HS-5 (cell line): ENCODE data around the gene MAGEA8.
"Not testable (repeated sequence)": the region's sequence is repeated elsewhere in the genome, so short reads cannot be mapped to it uniquely, and the experiment has no call there.

ENCODE experiments used
- DNase-seq: peaks from one replicate; pipeline ENCODE4 v3.0.0-alpha.2; 2012; ENCODE audit warnings: low read depth

MAGEA8 gene, protein sequence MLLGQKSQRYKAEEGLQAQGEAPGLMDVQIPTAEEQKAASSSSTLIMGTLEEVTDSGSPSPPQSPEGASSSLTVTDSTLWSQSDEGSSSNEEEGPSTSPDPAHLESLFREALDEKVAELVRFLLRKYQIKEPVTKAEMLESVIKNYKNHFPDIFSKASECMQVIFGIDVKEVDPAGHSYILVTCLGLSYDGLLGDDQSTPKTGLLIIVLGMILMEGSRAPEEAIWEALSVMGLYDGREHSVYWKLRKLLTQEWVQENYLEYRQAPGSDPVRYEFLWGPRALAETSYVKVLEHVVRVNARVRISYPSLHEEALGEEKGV

DNA sequence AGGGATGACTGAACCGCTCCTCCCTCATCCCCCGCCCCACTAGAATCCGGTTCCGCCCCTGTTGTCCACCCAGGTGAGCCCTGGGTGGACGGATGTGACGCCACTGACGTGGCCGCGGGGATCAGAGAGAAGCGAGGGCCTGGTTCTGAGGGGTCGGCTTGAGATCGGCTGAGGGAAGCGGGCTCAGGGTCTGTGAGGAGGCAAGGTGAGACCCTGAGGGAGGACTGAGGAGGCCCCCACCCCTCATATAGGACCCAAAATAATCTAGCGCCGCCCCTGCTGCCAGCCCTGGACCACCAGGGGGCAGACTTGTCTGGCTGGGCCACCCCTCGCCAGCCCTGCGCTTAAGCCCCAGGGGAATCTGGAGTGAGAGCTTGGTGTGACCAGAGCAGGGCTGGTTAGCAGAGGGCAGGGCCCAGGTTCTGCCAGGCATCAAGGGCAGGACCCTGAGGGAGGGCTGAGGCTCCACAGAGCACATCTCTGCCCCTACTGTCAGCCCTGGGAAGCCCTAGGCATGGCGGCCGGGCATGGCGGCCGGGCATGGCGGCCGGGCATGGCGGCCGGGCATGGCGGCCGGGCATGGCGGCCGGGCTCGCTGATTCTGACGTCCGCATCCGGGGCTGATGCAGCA is at the start of gene MAGEA8:
Gene MAGEA8, plus strand, starts transcription at position 103 of the 631 bp plus-strand sequence. CDS start 3,090 bp downstream, outside the sequence.
- DNase-seq = no peak

DNA sequence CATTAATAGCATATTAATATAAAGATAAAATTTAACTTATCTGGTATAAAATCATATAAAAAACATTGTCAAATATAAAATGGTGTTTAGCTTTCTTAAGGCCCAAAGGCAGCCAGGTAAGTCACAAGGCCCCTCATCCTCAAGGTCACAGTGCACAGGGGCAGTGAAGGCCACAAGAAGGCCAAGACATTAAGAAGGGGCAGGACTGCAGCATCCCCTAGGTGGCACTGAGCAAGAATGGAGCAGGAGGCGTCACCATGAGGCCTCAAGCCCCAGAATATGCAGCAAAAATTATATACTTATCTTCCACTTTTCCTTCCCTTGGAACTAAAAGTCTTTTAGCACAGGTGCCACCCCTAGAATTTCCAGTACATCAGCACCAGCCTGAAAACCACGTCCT is 49.5 kb upstream of the MAGEA8 start:
- DNase-seq = no peak

DNA sequence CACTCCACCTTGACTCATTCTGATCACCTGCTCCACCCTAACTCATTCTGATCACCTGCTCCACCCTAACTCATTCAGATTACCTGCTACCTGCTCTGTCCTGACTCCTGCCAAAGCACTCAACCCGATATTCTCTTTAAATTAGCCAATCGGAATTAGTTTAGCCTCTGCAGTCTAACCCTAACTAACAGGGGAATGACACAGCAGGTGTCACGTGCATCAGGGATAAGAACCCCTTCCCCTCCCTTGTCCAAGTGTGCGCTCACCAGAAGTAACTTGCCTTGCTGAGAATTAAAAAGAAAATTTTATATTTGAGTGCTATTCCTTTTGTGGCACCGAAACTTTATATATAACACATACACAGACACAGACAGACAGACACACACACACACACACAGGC is 44.3 kb upstream of the MAGEA8 start:
- DNase-seq = not testable (repeated sequence)

DNA sequence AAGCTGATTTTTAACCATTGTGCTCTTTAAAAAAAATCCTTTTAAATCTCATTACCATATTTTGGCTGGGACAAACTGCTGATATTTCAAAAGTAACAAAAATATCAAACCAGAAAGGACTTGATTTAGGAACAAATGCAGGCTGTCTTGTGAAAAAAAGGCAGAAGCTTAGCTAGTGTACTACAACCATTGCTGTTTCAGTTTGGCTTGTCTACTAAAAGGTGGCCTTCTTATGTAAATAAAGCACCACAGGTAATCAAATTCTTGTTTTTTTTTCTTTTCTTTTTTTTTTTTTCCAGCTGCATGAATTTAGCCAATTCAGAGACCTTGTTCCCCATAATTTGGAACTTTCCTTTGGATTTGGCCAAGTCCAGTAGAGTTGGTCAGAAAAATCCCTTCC is 43.8 kb upstream of the MAGEA8 start:
- no peak for DNase-seq

DNA sequence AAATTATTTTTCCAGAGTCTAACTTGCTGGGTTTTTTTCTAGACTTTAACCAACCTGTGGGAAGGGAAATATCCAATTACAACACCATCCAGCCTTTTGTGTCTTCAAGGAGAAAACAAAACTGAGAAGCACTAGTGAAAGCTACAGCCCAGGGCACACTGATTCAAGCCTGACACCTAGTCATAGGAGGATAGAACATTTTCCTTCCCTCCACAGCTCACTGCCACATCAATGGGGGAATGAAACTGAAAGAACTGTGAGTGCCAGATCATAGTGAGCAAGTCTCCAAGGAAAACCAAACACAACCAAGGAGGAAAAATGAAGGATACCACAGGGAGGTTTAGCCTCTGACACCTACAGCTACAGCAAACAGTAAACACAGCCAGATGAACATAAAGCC is 43.3 kb upstream of the MAGEA8 start:
- no peak for DNase-seq

DNA sequence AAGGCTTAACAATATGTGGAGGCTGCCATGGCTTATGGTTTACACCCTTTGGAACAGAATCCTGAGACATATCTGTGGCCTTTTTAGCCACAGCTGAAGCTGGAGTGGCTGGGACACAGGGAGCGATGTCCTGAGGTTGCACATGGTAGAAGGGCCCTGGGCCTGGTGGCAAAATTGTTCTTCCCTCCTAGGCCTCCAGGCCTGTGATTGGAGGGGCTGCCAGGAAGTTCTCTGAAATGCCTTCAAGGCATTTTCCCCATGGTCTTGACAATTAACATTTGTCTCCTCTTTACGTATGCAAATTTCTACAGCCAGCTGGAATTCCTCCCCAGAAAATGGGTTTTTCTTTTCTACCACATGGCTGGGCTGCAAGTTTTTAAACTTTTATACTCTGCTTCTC is 39.1 kb upstream of the MAGEA8 start:
- no peak for DNase-seq

DNA sequence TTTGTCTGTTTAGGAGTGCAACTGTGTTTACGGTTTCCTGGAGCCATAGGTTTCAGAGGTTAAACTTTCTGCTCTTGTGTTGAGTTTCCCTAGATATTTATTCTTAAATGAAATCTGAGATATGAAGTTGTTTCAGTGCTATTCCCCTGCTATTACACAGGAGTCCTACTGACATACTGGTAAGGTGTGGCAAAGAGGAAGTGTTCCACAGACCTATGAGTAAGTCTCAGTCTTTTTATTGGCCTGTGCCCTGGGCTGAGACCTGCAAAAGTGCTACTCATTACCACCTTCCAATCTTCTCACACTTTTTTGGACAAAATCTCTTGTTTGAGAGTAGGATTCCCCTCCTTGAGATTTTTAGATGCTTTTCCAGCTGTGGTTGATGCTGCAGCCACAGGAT is 35.6 kb upstream of the MAGEA8 start:
- DNase-seq = no peak

DNA sequence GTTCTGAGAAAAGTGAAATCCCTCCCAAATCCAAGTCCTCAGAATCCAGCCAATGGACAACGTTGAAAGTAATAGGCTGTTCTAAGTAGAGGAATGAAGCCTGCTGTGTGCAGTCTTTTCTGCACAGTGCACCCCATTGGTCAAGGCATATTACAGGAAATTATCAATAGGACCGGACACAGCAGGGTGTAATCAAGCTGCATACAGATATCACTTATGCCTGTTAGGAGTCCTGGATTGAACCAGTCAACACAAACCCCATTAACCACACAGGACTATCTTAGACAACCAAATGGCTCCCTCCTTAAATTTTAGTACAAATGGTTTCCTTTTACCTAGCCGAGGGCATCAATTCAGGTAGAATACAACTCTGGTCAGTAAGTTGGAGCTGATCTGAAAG is 34.2 kb upstream of the MAGEA8 start:
- DNase-seq = no peak

DNA sequence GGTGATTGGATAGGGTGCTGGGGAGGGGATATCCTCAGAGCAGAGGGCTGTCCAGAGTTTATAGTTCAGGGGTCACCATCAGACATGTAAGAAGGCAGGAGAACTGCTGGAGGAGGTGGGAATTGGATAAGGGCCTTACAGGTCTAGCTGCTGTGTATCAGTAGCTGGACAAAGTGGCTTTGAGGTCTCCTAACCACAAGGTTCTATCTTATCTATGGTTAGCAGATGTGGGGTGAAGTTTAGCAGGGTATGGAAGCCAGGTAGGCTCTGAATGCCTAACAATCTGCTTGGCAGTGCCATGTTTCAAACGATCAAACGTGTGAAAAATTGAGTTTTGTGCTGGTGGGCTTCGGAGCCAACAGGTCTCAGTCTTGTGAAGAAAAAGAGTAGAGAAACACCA is 32.1 kb upstream of the MAGEA8 start:
- no peak for DNase-seq

DNA sequence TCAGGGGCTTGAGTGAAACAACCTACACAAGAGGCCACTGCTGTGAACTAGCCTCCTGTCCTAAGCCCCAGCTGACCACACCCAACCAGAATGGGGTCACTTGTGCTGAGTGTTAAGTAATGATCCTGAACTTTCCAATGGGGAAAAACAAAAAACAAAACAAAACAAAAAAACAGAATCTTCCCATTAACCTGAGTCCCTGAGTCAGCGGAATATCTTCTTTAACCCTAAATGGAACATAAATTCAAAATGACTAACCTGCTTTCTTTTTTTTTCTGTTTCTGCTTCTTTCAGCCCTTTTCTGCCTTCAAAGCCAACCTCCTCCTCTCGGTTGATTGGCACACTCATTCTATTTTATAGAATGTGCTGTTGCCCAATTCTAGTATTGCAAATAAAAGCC is 31.2 kb upstream of the MAGEA8 start:
- DNase-seq = no peak

DNA sequence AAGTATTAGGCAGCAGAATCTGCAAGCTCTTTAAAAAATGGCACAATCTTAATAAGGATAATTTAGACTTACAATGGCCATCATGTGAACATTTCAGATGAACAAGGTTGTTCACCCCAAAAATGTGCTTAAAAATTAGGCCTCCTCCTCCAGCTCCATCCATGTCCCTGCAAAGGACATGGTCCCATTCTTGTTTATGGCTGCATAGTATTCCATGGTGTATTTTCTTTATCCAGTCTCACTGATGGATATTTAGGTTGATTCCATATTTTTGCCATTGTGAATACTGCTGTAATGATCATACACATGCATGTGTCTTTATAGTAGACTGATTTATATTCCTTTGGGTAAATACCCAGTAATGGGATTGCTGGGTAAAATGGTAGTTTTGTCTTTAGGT is 29.1 kb upstream of the MAGEA8 start:
- no peak for DNase-seq

DNA sequence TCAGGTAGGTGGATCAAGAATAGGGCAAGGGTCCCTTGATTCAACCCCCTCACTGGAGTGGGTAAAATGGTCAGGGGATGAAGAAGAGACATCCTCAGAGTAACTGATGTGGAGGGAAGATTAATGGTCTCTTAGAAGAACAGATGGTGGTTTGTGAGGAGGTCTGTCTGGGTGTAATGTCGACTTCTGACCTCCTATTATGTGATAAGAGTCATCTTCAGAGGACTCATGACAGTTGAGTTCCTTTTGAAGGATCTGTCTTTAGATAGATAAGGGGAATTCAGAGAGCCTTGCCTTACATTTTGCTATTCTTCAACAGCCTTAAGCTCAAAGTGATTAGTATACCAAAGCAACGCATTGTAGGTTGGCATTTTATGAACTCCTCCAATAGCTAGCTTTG is 27.1 kb upstream of the MAGEA8 start:
- no peak for DNase-seq

DNA sequence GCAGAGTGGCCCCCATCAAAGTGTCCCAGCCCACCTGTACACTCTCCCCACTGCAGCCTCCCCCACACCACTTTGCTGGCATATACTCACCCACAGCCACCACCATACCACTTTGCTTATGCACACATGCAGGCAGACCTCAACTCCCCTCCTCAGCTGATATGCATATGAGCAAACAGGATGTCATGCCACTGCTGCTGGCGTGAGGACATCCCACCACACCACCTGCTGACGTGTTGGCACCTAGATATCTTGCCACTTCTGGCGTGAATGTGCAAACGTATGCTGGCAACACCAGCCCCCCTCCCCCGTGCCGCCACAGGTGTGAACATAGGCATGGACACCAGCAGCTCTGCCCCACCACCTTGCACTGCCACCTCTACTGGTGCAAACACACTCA is 22.4 kb upstream of the MAGEA8 start:
- no peak for DNase-seq

DNA sequence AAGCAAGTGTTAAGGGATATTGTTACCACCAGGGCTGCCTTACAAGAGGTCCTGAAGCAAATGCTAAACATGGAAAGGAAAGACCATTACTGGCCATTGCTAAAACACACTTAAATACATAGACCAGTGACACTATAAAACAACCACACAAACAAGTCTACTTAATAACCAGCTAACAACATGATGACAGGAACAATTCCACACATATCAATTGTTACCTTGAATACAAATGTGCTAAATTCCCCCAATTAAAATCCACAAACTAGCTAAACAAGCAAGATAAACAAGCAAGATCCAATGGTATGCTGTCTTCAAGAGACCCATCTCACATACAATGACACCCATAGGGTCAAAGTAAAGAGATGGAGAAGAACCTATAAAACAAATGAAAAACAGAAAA is 20.5 kb upstream of the MAGEA8 start:
- DNase-seq = no peak

DNA sequence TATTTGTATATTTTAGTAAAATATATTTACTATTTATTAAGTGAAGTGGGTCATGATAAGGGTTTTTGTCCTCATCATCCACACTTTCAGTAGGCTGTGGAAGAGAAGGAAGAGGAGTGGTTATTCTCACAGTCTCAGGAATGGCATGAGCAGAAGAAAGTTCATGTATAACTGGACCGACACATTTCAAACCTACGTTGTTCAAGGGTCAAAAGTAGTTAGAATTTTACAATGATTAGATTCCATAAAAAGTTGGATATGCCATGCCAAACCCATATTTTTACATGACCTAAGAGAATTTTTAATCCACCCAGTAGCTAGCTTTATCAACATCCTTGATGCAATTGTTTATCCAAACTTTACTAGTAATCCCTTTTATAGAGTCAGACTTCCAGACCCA is 15.6 kb upstream of the MAGEA8 start:
- DNase-seq = no peak

DNA sequence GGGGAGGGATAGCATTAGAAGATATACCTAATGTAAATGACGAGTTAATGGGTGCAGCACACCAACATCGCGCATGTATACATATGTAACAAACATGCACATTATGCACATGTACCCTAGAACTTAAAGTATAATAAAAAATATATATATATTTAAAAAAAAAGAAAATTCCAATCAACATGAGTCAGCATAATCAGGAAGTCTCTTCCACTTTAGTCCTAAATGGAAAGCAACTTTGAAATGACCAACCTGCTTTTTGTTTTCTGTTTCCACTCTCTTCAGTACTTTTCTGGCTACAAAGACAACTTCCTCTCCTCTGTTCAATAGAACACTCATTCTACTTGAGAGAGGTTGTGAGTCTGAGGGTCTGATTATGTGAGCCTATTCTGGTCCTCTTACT is 13.5 kb upstream of the MAGEA8 start:
- no peak for DNase-seq

DNA sequence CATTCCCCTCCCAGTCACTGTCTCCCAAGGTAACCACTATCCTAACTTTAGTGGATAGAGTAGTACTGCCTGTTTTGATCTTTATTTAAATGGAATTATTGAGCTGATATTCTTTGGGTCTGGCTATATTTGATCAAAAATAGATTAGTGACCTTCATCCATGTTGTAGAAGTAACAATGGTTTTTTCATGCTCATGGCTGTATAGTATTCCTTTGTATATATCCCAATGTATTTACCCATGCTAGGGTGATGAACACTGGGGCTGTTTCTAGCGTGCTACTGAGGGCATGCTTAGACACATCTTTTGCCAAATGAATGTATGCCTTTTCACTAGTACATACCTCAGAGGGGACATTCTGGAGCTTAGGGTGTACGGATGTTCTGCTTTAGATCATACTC is 10.1 kb upstream of the MAGEA8 start:
- no peak for DNase-seq

DNA sequence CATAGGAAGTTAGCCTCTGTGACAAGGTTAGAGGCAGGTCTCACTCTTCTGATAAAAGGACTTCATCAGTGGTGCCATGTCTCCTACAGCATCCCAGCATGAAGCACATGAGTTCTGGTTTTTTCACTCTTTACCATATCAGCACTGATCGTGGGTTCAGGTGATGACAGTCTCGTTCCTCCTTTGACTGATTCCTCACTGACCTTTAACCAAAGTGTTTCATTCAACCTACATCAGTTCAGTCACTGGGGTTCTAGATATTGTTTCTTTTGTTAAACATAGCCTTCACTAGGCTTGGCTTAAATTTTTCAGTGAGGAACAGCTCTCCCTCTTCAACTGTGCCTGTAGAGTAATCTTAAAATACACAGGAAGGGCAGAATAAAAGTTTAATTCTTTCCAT is 9.6 kb upstream of the MAGEA8 start:
- DNase-seq = no peak

DNA sequence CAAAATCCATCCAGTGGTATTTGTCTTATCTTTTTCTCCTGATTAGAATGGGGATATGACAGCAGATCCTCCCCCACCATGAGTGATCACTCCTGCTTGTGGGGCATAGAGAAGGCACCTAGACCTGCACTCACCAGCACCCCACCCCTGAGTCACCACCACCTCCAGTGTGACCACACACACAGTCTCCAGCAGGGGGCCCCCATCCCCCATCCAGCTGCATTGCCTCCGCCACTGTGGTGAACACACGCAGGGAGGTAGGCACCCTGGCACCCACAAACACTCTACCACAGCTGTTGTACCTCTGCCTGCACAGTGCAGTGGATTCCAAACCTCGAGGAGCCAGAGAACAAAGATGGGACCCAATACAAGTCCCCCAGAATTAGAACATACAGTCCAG is 9.0 kb upstream of the MAGEA8 start:
- DNase-seq = no peak

DNA sequence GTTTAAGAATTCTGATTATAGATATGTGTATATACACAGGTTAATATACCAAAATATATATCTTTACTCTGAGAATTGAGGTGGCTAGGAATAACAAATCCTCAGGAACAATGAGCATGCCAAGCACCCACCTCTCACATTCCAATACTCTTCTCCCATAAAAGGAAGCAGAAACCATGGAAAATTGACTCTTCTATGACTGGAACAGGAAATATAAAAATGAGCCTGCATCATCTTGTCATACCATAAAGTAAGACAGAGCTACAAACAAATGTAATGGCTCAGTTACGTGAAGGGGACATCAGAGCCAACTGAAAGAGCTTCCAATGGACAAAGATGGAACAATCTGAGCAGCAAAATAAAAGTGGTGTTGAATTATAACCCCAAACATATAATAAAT is 3.8 kb upstream of the MAGEA8 start:
- DNase-seq = no peak

DNA sequence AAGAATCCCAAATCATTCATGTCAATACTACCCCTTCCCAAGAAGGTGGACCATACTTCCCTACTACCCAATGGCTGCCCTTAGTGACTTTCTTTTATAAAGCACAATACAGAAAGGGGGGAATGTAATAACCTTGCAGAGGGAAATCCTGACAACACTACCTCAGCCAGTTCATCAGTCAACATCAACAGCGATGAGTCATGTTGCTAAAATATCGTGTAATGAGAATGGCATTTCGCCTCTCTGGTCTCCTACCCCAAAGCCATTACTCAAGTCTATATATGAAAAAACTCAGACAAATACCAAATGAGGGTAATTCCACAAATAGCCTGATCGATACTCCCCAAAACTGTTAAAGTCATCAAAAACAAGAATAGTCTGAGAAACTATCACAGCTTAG is 3.3 kb upstream of the MAGEA8 start:
- no peak for DNase-seq

DNA sequence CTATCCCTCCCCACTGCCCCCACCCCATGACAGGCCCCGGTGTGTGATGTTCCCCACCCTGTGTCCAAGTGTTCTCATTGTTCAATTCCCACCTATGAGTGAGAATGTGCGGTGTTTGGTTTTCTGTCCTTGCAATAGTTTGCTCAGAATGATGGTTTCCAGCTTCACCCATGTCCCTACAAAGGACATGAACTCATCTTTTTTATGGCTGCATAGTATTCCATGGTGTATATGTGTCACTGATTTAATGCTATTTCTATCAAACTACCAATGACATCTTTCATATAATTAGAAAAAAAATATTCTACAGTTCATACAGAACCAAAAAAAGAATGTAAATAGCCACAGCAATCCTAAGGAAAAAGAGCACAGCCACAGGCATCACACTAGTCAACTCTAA is 9.8 kb downstream of the MAGEA8 start:
- DNase-seq = not testable (repeated sequence)

DNA sequence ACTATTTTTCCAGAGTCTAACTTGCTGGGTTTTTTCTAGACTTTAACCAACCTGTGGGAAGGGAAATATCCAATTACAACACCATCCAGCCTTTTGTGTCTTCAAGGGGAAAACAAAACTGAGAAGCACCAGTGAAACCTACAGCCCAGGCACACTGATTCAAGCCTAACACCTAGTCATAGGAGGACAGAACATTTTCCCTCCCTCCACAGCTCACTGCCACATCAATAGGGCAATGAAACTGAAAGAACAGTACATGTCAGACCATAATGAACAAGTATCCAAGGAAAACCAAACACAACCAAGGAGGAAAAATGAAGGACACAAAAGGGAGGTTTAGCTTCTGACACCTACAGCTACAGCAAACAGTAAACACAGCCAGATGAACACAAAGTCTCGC is 17.6 kb downstream of the MAGEA8 start:
- no peak for DNase-seq
